ENCODE data around the gene FAM3B. TPM values are rescaled to one million over a fixed set of nuclear protein-coding genes. Genes with fewer than 3 reads are reported as not detected.

The FAM3B gene
- total RNA-seq, 1 experiment from 2014 or later, result not detected

- no peaks in the 10 kb centered on the region for H3K36me3 ChIP-seq (ENCODE audit: control insufficient read depth, insufficient read depth, low read length)
- no peak for DNase-seq (ENCODE audit: low read depth, low spot score)
- intact Hi-C loops (cut with micrococcal nuclease; ENCODE audit: unreplicated experiment) (no loop called here), in situ Hi-C loops (cut with HindIII; ENCODE audit: low pct_unique_long_range_greater_than_20kb, low sequenced_read_pairs) (no loop called here)
- no TSS peak for BruUV-seq (replicated peaks)
- H3K27me3 ChIP-seq (ENCODE audit: control insufficient read depth, insufficient read depth, low read length), result no peaks in the 10 kb centered on the region
- no peak for ATAC-seq
- ChIA-PET CTCF (interaction anchor here (2.2 kb wide), 1 partner anchor 79 kb away, joined by 16 read pairs; no protein-coding TSS in a partner anchor), POLR2A (interaction anchor here (0.6 kb wide), 1 partner anchor 26 kb away, joined by 3 read pairs; no protein-coding TSS in a partner anchor)
- TF ChIP-seq SIN3A (IDR thresholded peaks at IDR 0.05; ENCODE audit: borderline replicate concordance, insufficient read depth, low read depth, low read length) (no peak), REST (IDR thresholded peaks at IDR 0.05; ENCODE audit: insufficient read depth in 1 of 2, low read depth in 2 of 2, low read length in 1 of 2) (no peak), POLR2AphosphoS5 (IDR thresholded peaks at IDR 0.05; ENCODE audit: low read depth, low read length) (no peak), CTCF (IDR thresholded peaks at IDR 0.05) (no peak)
- no peaks in the 10 kb centered on the region for H3K9me3 ChIP-seq (ENCODE audit: control insufficient read depth, insufficient read depth, low read depth, low read length)
- no peak within 1 kb of the TSS for H3K27ac ChIP-seq (ENCODE audit: low read length)
- no peaks in the 10 kb centered on the region for H3K4me1 ChIP-seq (ENCODE audit: control insufficient read depth, insufficient read depth, low read length)
- no peak within 1 kb of the TSS for H3K4me3 ChIP-seq (ENCODE audit: low read depth in 2 of 2, low read length in 2 of 2)
Observed at GRCh38 chr21:41361786-41362604, 45.4 kb downstream of the FAM3B start, which contains the start of gene MX2. TSS of gene MX2 (plus strand) at chr21:41362027. CDS start at chr21:41376907, 14,880 bp downstream.

GRCh38 chr21:41362605-41363369 lies 46.2 kb downstream of the FAM3B start:
- no peaks in the 10 kb centered on the region for H3K36me3 ChIP-seq (ENCODE audit: control insufficient read depth, insufficient read depth, low read length)
- POLR2A ChIA-PET, result interaction anchor here (0.7 kb wide), 1 partner anchor 65 kb away, joined by 8 read pairs; no protein-coding TSS in a partner anchor
- ATAC-seq (no peak), DNase-seq (ENCODE audit: low read depth, low spot score) (no peak)
- H3K27ac ChIP-seq (ENCODE audit: low read length), result no peak overlapping the region
- TF ChIP-seq SIN3A (IDR thresholded peaks at IDR 0.05; ENCODE audit: borderline replicate concordance, insufficient read depth, low read depth, low read length), result no peak
- no peak for TF ChIP-seq REST (IDR thresholded peaks at IDR 0.05; ENCODE audit: insufficient read depth in 1 of 2, low read depth in 2 of 2, low read length in 1 of 2)
- no peak for TF ChIP-seq TCF7L2 (IDR thresholded peaks at IDR 0.05; ENCODE audit: low read depth, low read length)
- TF ChIP-seq CTCF (IDR thresholded peaks at IDR 0.05), result no peak
- no peak for TF ChIP-seq POLR2AphosphoS5 (IDR thresholded peaks at IDR 0.05; ENCODE audit: low read depth, low read length)
- intact Hi-C loops (cut with micrococcal nuclease; ENCODE audit: unreplicated experiment), result no loop called here
- no peaks in the 10 kb centered on the region for H3K9me3 ChIP-seq (ENCODE audit: control insufficient read depth, insufficient read depth, low read depth, low read length)
- in situ Hi-C loops (cut with HindIII; ENCODE audit: low pct_unique_long_range_greater_than_20kb, low sequenced_read_pairs), result no loop called here
- no TSS peak for BruUV-seq (replicated peaks)
- no peak overlapping the region for H3K4me3 ChIP-seq (ENCODE audit: low read depth in 2 of 2, low read length in 2 of 2)
- no peaks in the 10 kb centered on the region for H3K27me3 ChIP-seq (ENCODE audit: control insufficient read depth, insufficient read depth, low read length)
- CTCF ChIA-PET, result no interaction called here
- H3K4me1 ChIP-seq (ENCODE audit: control insufficient read depth, insufficient read depth, low read length), result no peaks in the 10 kb centered on the region
